ENCODE results near the gene GNAQ. TPM values are rescaled to one million over a fixed set of nuclear protein-coding genes. Genes with fewer than 3 reads are reported as not detected.

The GNAQ gene
- total and polyA plus RNA-seq, 2 of the 4 experiments (the other 2 are of a cell fraction): 23.1 to 50.7 TPM

- Histone ChIP-seq H2AK9ac (replicated peaks; ENCODE audit: low read depth, low read length, poor library complexity) (no peak overlapping the region), H3K4me3 (ENCODE audit: insufficient read depth, low read depth, low read length) (no peak overlapping the region)
These were observed 132.7 kb downstream of the GNAQ start for GRCh38 chr9:77898864-77899263.

More at GRCh38 chr9:77898864-77899263, 132.7 kb downstream of the GNAQ start:
- peaks cover 15% of the 10 kb centered on the region for H3K9me1 ChIP-seq (ENCODE audit: insufficient read depth, low read length)
- peaks cover 10% of the 10 kb centered on the region for H3K4me1 ChIP-seq (ENCODE audit: control insufficient read depth, insufficient read depth, low read length)
- DNase-seq (no peak), ATAC-seq (ENCODE audit: low read depth) (no peak)
- H3K36me3 ChIP-seq (ENCODE audit: control insufficient read depth, insufficient read depth, low read length): peaks cover 4% of the 10 kb centered on the region
- H3K27ac ChIP-seq (ENCODE audit: insufficient read depth, low read length): no peak overlapping the region
- no peak overlapping the region for H2AFZ ChIP-seq (replicated peaks; ENCODE audit: low read length, poor library complexity)
- dilution Hi-C loops (cut with HindIII; ENCODE audit: low sequenced_read_pairs, unreplicated experiment): no loop called here
- H3K4ac ChIP-seq (ENCODE audit: low read depth, low read length): no peak overlapping the region
- no peak overlapping the region for H2BK15ac ChIP-seq (ENCODE audit: low read depth, low read length)
- H3K9me3 ChIP-seq (ENCODE audit: control insufficient read depth, insufficient read depth, low read length): no peaks in the 10 kb centered on the region
- no peak overlapping the region for H4K5ac ChIP-seq (ENCODE audit: low read depth, low read length)
- H2AK5ac ChIP-seq (ENCODE audit: low read depth, low read length): no peak overlapping the region
- no peak overlapping the region for H2BK20ac ChIP-seq (ENCODE audit: low read depth, low read length)
- no peak overlapping the region for H3K23ac ChIP-seq (ENCODE audit: low read depth, low read length)
- peaks cover 25 to 56% of the 10 kb centered on the region in 2 experiments; a peak in 3 of 4 replicates for H3K79me1 ChIP-seq (ENCODE audit: low read depth in 1 of 2, low read length in 2 of 2)
- peaks cover 24% of the 10 kb centered on the region; the same call in 1 of the 2 replicates for H4K20me1 ChIP-seq (ENCODE audit: insufficient read depth, low read length)
- in situ Hi-C loops (cut with MboI; ENCODE audit: low sequenced_read_pairs): no loop called here
- H3K14ac ChIP-seq (replicated peaks; ENCODE audit: low read depth, low read length): no peak overlapping the region
- no peak overlapping the region for H2BK5ac ChIP-seq (ENCODE audit: low read depth, low read length, poor library complexity, severe bottlenecking)
- H3K27me3 ChIP-seq (ENCODE audit: control insufficient read depth, insufficient read depth, low read length): no peaks in the 10 kb centered on the region
- ChIA-PET CTCF (no interaction called here), POLR2A (ENCODE audit: unreplicated experiment) (no interaction called here)
- no peak overlapping the region for H3K9ac ChIP-seq (ENCODE audit: low read depth, low read length)
- no peak overlapping the region for H3K4me2 ChIP-seq (ENCODE audit: low read depth, low read length)
- H3K18ac ChIP-seq (ENCODE audit: low read depth, low read length): no peak overlapping the region
- H4K91ac ChIP-seq (ENCODE audit: insufficient read depth, low read depth, low read length): no peak overlapping the region
- H4K8ac ChIP-seq (ENCODE audit: low read depth in 2 of 2, low read length in 2 of 2): no peak overlapping the region
- no peak overlapping the region for H2BK120ac ChIP-seq (ENCODE audit: low read depth, low read length)
- WGBS, 2 experiments (ENCODE audit: extremely low coverage in 2 of 2, insufficient read length in 1 of 2): no CpG with 5 or more reads among the region's 3 CpGs
- TF ChIP-seq RCOR1 (IDR thresholded peaks at IDR 0.05; ENCODE audit: insufficient replicate concordance, low read length) (no peak), CTCF (conservative IDR thresholded peaks at IDR 0.05; ENCODE audit: low read depth, low read length) (no peak), BHLHE40 (IDR thresholded peaks at IDR 0.05; ENCODE audit: low read depth, low read length) (no peak), NFE2L2 (IDR thresholded peaks at IDR 0.05; ENCODE audit: low read depth, low read length) (no peak), SMC3 (IDR thresholded peaks at IDR 0.05; ENCODE audit: low read depth, low read length) (no peak), MXI1 (IDR thresholded peaks at IDR 0.05; ENCODE audit: borderline replicate concordance, low read depth, low read length) (no peak), USF2 (IDR thresholded peaks at IDR 0.05; ENCODE audit: low read depth, low read length) (no peak), FOS (IDR thresholded peaks at IDR 0.05; ENCODE audit: low read depth, low read length) (no peak), CHD1 (IDR thresholded peaks at IDR 0.05; ENCODE audit: low read depth, low read length) (no peak), RFX5 (IDR thresholded peaks at IDR 0.05; ENCODE audit: low read depth, low read length) (no peak), CEBPB (IDR thresholded peaks at IDR 0.05; ENCODE audit: low read depth, low read length) (no peak), POLR2A (IDR thresholded peaks at IDR 0.05; ENCODE audit: low read depth, low read length) (no peak), MAFK (IDR thresholded peaks at IDR 0.05; ENCODE audit: low read depth, low read length) (no peak), ELK1 (IDR thresholded peaks at IDR 0.05; ENCODE audit: borderline replicate concordance, low read depth, low read length) (no peak), MAZ (IDR thresholded peaks at IDR 0.05; ENCODE audit: borderline replicate concordance, low read depth, low read length) (no peak), RAD21 (IDR thresholded peaks at IDR 0.05; ENCODE audit: low read length) (no peak)
- H3K56ac ChIP-seq (ENCODE audit: extremely low read depth, insufficient read depth, low read length): no peak overlapping the region
- intact Hi-C loops (cut with micrococcal nuclease): no loop called here
- TSS peak; percentile 2 for BruUV-seq (replicated peaks)

Data from IMR-90 (cell line).